Measurements from ENCODE around the gene ADAMTSL1.

The ADAMTSL1 gene

GRCh38 chr9:18776836-18777820 is 303.2 kb downstream of the ADAMTSL1 start:
- no peaks in the 10 kb centered on the region for H3K9me3 ChIP-seq (ENCODE audit: insufficient read depth, low read length)
- TF ChIP-seq EZH2phosphoT487 (IDR thresholded peaks at IDR 0.05; ENCODE audit: low read depth), result no peak
- no peak for TF ChIP-seq CTCF (IDR thresholded peaks at IDR 0.05; ENCODE audit: low read depth, low read length)
- H3K4me3 ChIP-seq (ENCODE audit: low read length), result no peak overlapping the region
- H2AFZ ChIP-seq (ENCODE audit: low read depth, low read length), result no peak overlapping the region
- H3K36me3 ChIP-seq (replicated peaks; ENCODE audit: low read depth, low read length), result no peaks in the 10 kb centered on the region
- H3K27ac ChIP-seq (ENCODE audit: low read length), result no peak overlapping the region
- no peaks in the 10 kb centered on the region for H4K20me1 ChIP-seq (ENCODE audit: insufficient read depth, low read length)
- peaks cover 4% of the 10 kb centered on the region for H3K4me1 ChIP-seq (ENCODE audit: low read length)
- H3K9ac ChIP-seq (ENCODE audit: low read length), result no peak overlapping the region
- peaks cover under 1% of the 10 kb centered on the region; the same call in 1 of the 2 replicates for H3K27me3 ChIP-seq (ENCODE audit: low read depth, low read length)
- H3K79me2 ChIP-seq (ENCODE audit: low read length), result no peaks in the 10 kb centered on the region
- no peak overlapping the region for H3K4me2 ChIP-seq (ENCODE audit: low read length)

DNA sequence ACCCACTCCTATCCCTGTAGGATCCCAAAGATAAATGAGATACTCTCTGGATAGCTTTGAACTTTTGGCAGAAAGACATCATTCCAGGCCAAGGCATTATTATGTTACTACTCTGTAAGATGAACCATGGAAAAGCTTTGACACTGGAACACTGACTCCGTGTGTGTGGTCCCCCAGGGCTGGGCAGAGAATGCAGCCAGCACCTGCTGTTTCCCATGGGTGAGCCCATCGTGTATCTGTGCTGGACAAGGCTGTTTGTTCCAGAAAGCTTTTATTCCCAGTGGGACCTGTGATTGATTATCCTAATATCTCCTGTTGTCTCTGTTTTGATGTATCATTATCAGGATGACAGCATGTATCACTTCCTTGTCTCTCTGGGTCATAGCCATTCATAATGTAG is 304.2 kb downstream of the ADAMTSL1 start:
- H3K4me3 ChIP-seq (ENCODE audit: low read length), result no peak overlapping the region
- TF ChIP-seq EZH2phosphoT487 (IDR thresholded peaks at IDR 0.05; ENCODE audit: low read depth) (no peak), CTCF (IDR thresholded peaks at IDR 0.05; ENCODE audit: low read depth, low read length) (no peak)
- H3K9me3 ChIP-seq (ENCODE audit: insufficient read depth, low read length), result no peaks in the 10 kb centered on the region
- peaks cover 4% of the 10 kb centered on the region for H3K4me1 ChIP-seq (ENCODE audit: low read length)
- H3K9ac ChIP-seq (ENCODE audit: low read length), result no peak overlapping the region
- no peak overlapping the region for H3K4me2 ChIP-seq (ENCODE audit: low read length)
- H3K27me3 ChIP-seq (ENCODE audit: low read depth, low read length), result peaks cover 7% of the 10 kb centered on the region
- no peak overlapping the region for H3K27ac ChIP-seq (ENCODE audit: low read length)
- H3K36me3 ChIP-seq (replicated peaks; ENCODE audit: low read depth, low read length), result no peaks in the 10 kb centered on the region
- H4K20me1 ChIP-seq (ENCODE audit: insufficient read depth, low read length), result no peaks in the 10 kb centered on the region
- H3K79me2 ChIP-seq (ENCODE audit: low read length), result no peaks in the 10 kb centered on the region
- no peak overlapping the region for H2AFZ ChIP-seq (ENCODE audit: low read depth, low read length)

DNA sequence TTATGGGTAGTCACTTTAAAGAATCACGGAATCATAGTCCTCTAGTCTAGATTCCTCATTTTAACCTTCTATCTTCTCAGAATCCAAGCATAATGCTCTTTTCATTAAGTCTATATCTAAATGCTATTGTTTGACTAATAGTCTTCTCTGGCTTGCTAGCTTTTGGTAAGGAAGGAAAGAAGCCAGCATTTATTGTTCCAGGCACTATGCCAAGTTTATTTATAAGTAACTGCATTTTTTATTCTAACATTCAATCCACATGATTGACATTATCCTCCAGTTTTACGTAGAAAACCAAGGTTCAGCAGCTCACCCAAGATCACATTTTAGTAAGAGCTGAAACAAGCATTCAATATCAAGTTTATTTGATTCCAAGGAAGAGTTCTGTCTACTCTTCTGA is 304.9 kb downstream of the ADAMTSL1 start:
- Histone ChIP-seq H3K4me1 (ENCODE audit: low read length) (peaks cover 4% of the 10 kb centered on the region), H3K9me3 (ENCODE audit: insufficient read depth, low read length) (no peaks in the 10 kb centered on the region), H3K4me3 (ENCODE audit: low read length) (no peak overlapping the region), H4K20me1 (ENCODE audit: insufficient read depth, low read length) (no peaks in the 10 kb centered on the region), H3K27me3 (ENCODE audit: low read depth, low read length) (peaks cover 11% of the 10 kb centered on the region), H3K9ac (ENCODE audit: low read length) (no peak overlapping the region), H2AFZ (ENCODE audit: low read depth, low read length) (no peak overlapping the region), H3K79me2 (ENCODE audit: low read length) (no peaks in the 10 kb centered on the region), H3K36me3 (replicated peaks; ENCODE audit: low read depth, low read length) (no peaks in the 10 kb centered on the region), H3K4me2 (ENCODE audit: low read length) (no peak overlapping the region), H3K27ac (ENCODE audit: low read length) (no peak overlapping the region)
- no peak for TF ChIP-seq EZH2phosphoT487 (IDR thresholded peaks at IDR 0.05; ENCODE audit: low read depth)
- no peak for TF ChIP-seq CTCF (IDR thresholded peaks at IDR 0.05; ENCODE audit: low read depth, low read length)

DNA sequence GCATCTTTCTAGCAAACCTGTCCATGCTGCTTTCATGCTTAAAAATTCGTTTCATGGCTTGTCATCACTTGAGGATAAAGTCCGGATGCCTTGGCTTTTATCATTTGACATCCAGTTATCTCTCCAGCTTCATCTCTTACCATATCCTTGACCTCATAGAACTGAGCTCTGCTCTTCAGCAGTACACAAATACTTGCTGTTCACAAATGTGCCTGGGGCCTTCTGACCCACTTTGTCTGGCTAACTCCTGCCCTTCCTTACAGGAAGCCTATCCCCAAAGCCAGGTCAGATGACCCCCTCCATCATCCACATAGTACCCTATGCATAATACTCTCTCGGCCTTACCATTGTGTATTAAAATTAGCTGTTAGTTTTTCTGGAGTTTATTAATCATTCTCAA is 310.0 kb downstream of the ADAMTSL1 start:
- no peaks in the 10 kb centered on the region for H3K9me3 ChIP-seq (ENCODE audit: insufficient read depth, low read length)
- H3K27ac ChIP-seq (ENCODE audit: low read length), result no peak overlapping the region
- H3K4me1 ChIP-seq (ENCODE audit: low read length), result peaks cover 10% of the 10 kb centered on the region
- H3K4me3 ChIP-seq (ENCODE audit: low read length), result no peak overlapping the region
- H3K79me2 ChIP-seq (ENCODE audit: low read length), result no peaks in the 10 kb centered on the region
- peaks cover 11% of the 10 kb centered on the region for H3K27me3 ChIP-seq (ENCODE audit: low read depth, low read length)
- no peak overlapping the region for H3K4me2 ChIP-seq (ENCODE audit: low read length)
- no peak overlapping the region for H3K9ac ChIP-seq (ENCODE audit: low read length)
- TF ChIP-seq CTCF (IDR thresholded peaks at IDR 0.05; ENCODE audit: low read depth, low read length), result no peak
- no peak for TF ChIP-seq EZH2phosphoT487 (IDR thresholded peaks at IDR 0.05; ENCODE audit: low read depth)
- H2AFZ ChIP-seq (ENCODE audit: low read depth, low read length), result no peak overlapping the region
- H3K36me3 ChIP-seq (replicated peaks; ENCODE audit: low read depth, low read length), result no peaks in the 10 kb centered on the region
- no peaks in the 10 kb centered on the region for H4K20me1 ChIP-seq (ENCODE audit: insufficient read depth, low read length)

Measured in OCI-LY3 (cell line).